ENCODE measurements around the gene EFCAB6. TPM values are rescaled to one million over a fixed set of nuclear protein-coding genes. Genes with fewer than 3 reads are reported as not detected.

EFCAB6 gene
- total RNA-seq, 1 experiment from 2014 or later, result 0.94 TPM

- peaks cover 57% of the 10 kb centered on the region for H3K4me1 Mint-ChIP-seq
- no peak for TF ChIP-seq RORB (CRISPR knock-in tag; IDR thresholded peaks at IDR 0.05)
- no peak for TF ChIP-seq PREB (CRISPR knock-in tag; IDR thresholded peaks at IDR 0.05; ENCODE audit: borderline replicate concordance)
- TF ChIP-seq TCF7 (CRISPR knock-in tag; IDR thresholded peaks at IDR 0.05; ENCODE audit: low read depth), result no peak
- no peak for TF ChIP-seq ZNF396 (CRISPR knock-in tag; IDR thresholded peaks at IDR 0.05; ENCODE audit: borderline replicate concordance)
- TF ChIP-seq, protein P1, sequence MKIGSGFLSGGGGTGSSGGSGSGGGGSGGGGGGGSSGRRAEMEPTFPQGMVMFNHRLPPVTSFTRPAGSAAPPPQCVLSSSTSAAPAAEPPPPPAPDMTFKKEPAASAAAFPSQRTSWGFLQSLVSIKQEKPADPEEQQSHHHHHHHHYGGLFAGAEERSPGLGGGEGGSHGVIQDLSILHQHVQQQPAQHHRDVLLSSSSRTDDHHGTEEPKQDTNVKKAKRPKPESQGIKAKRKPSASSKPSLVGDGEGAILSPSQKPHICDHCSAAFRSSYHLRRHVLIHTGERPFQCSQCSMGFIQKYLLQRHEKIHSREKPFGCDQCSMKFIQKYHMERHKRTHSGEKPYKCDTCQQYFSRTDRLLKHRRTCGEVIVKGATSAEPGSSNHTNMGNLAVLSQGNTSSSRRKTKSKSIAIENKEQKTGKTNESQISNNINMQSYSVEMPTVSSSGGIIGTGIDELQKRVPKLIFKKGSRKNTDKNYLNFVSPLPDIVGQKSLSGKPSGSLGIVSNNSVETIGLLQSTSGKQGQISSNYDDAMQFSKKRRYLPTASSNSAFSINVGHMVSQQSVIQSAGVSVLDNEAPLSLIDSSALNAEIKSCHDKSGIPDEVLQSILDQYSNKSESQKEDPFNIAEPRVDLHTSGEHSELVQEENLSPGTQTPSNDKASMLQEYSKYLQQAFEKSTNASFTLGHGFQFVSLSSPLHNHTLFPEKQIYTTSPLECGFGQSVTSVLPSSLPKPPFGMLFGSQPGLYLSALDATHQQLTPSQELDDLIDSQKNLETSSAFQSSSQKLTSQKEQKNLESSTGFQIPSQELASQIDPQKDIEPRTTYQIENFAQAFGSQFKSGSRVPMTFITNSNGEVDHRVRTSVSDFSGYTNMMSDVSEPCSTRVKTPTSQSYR (CRISPR knock-in tag; IDR thresholded peaks at IDR 0.05), result no peak
- TF ChIP-seq NR3C1 (CRISPR knock-in tag; conservative IDR thresholded peaks at IDR 0.05; ENCODE audit: low read depth), result no peak
- no peak for TF ChIP-seq ATF2 (CRISPR knock-in tag; IDR thresholded peaks at IDR 0.05; ENCODE audit: borderline replicate concordance, low read depth)
Observed at GRCh38 chr22:43823911-43824665, 12.0 kb upstream of the EFCAB6 start.

DNA sequence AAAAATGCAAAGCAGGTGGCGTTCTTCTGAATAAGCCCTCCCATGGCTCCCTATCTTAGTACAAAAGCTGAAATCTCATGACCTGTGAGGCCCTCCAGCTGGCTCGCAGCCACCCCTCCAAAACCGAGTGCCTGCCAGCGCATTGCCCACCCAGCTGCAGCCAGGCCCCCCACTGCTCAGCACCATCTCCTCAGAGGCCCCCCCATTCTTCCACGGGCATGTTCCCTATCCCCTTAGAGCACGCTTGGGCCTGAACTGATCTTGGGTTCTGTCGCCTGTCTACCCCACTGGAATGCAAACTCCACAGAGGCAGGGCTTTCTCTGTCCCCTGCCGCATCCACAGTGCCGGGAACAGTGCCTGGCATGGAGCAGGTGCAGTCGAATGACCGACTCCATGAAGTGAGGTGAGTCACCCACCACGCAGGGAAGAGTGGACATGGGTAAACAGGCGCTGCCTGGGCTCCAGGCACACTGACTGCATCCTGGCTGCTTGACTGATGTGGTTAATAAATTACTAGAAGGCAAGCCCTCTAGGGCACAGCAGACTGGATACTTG is 11.3 kb upstream of the EFCAB6 start:
- Mint-ChIP-seq H3K9me3 (no peaks in the 10 kb centered on the region), H3K27me3 (ENCODE audit: low read depth) (no peaks in the 10 kb centered on the region), H3K27ac (peak overlapping the region; percentile 71), H3K36me3 (peaks cover 8% of the 10 kb centered on the region), H3K4me1 (peaks cover 52% of the 10 kb centered on the region), H3K4me3 (no peak overlapping the region)
- CTCF ChIA-PET, result interaction anchor here (1.0 to 6.2 kb wide), 7 partner anchors 21 to 123 kb away, joined by 3 to 48 read pairs (median 4); no protein-coding TSS in a partner anchor
- POLR2A ChIA-PET, result no interaction called here
- DNase-seq (ENCODE audit: low spot score), result no peak
- peak; percentile 21 for ATAC-seq
- TF ChIP-seq IRF1 (CRISPR knock-in tag; IDR thresholded peaks at IDR 0.05) (no peak), NR1H2 (CRISPR knock-in tag; IDR thresholded peaks at IDR 0.05) (no peak), E2F1 (CRISPR knock-in tag; IDR thresholded peaks at IDR 0.05) (no peak), CDX4 (CRISPR knock-in tag; IDR thresholded peaks at IDR 0.05; ENCODE audit: borderline replicate concordance) (no peak)

More at GRCh38 chr22:43823911-43824665, 12.0 kb upstream of the EFCAB6 start:
- Mint-ChIP-seq H3K36me3 (peaks cover 8% of the 10 kb centered on the region), H3K27me3 (ENCODE audit: low read depth) (no peaks in the 10 kb centered on the region), H3K9me3 (no peaks in the 10 kb centered on the region), H3K27ac (peak overlapping the region; percentile 71; the same call in 1 of the 2 replicates), H3K4me3 (no peak overlapping the region)
- CTCF ChIA-PET, result interaction anchor here (1.0 to 6.2 kb wide), 4 partner anchors 25 to 554 kb away, joined by 3 to 48 read pairs (median 6); no protein-coding TSS in a partner anchor
- DNase-seq (ENCODE audit: low spot score) (no peak), ATAC-seq (no peak)
- POLR2A ChIA-PET, result no interaction called here
